HepG2 (cell line): ENCODE data around the gene IL1RAPL2. TPM values are rescaled to one million over a fixed set of nuclear protein-coding genes. Genes with fewer than 3 reads are reported as not detected.

ENCODE experiments used
- ATAC-seq: fragments of 200-7000 bp; cut with Tn5 transposase; 3 replicates; pipeline ENCODE4 v1.9.1; 2020; ENCODE audit warnings: mild to moderate bottlenecking, moderate library complexity
- BruUV-seq: library from RNA; stranded (reverse); fragments of 400-500 nt; replicated peaks from 2 replicates; lab custom pipeline; 2021; lab: Mats Ljungman, UMichigan
- CTCF ChIA-PET: fragments of 300-600 bp; formaldehyde crosslinking; extraction: SDS; loops from one replicate; lab custom pipeline; 2021; ENCODE audit warnings: low total read pairs, inconsistent platforms, low intra/inter-chr PET ratio; lab: Yijun Ruan, JAX
- POLR2A ChIA-PET: fragments of 350-600 bp; sonication (Branson Sonifier 250); formaldehyde crosslinking; loops from one replicate; lab custom pipeline; 2020; ENCODE audit warnings: antibody characterized with exemption, inconsistent platforms; lab: Yijun Ruan, JAX
- DNase-seq: peaks from one replicate; pipeline ENCODE4 v3.0.0-alpha.2; 2015; ENCODE audit warnings: low spot score
- FAIRE-seq: peaks from 3 replicates; lab custom pipeline; 2011; peaks lifted over from hg19 to GRCh38; lab: Jason Lieb, UNC
- H2AFZ ChIP-seq: one replicate; pipeline ENCODE4 v1.6.1; 2011; ENCODE audit warnings: low read length, inconsistent platforms
- H3K27ac ChIP-seq: fragments of 300-600 bp; 3 replicates; pipeline ENCODE4 v1.8.0; 2011; ENCODE audit warnings: mixed run types, mild to moderate bottlenecking, mixed read lengths, low read length, inconsistent platforms; ENCODE audit not compliant: insufficient read depth; ENCODE audit errors: extremely low read length
- H3K27me3 ChIP-seq, 2 experiments: fragments of 200-600 bp in 1 of 2; 2 replicates in 1 of 2; 3 replicates in 1 of 2; pipeline versions ENCODE4 v1.6.0 to v1.8.0; 2011; ENCODE audit warnings: low read length in 2 of 2, mild to moderate bottlenecking in 2 of 2, moderate library complexity in 2 of 2, inconsistent platforms in 1 of 2; ENCODE audit not compliant: insufficient read depth in 2 of 2, control insufficient read depth in 1 of 2
- H3K36me3 ChIP-seq, 2 experiments: fragments of 200-600 bp in 1 of 2; replicated peaks in 1 of 2; 2 replicates in 1 of 2; 3 replicates in 1 of 2; pipeline versions ENCODE4 v1.5.1 to v1.8.0; 2011; ENCODE audit warnings: low read length in 2 of 2, inconsistent platforms in 1 of 2; ENCODE audit not compliant: insufficient read depth in 2 of 2, control insufficient read depth in 1 of 2
- H3K4me1 ChIP-seq: 2 replicates; pipeline ENCODE4 v1.5.1; 2012; ENCODE audit warnings: low read length, inconsistent platforms; ENCODE audit not compliant: insufficient read depth
- H3K4me2 ChIP-seq: 2 replicates; pipeline ENCODE4 v1.6.0; 2011; ENCODE audit warnings: low read depth, low read length, inconsistent platforms
- H3K4me3 ChIP-seq, 3 experiments: fragments of 200-600 bp in 1 of 3; sonication (generic), shearing (Covaris generic) in 1 of 3; replicated peaks in 1 of 3; 2 replicates each; pipeline ENCODE4 v1.5.1; 2011 to 2016; ENCODE audit warnings: low read length in 3 of 3, inconsistent platforms in 2 of 3, low read depth in 2 of 3, mild to moderate bottlenecking in 2 of 3, control low read depth in 1 of 3, mixed read lengths in 1 of 3; ENCODE audit not compliant: insufficient read depth in 1 of 3
- H3K79me2 ChIP-seq: one replicate; pipeline ENCODE4 v1.6.1; 2011; ENCODE audit warnings: low read length, inconsistent platforms; ENCODE audit not compliant: insufficient read depth
- H3K9ac ChIP-seq: 2 replicates; pipeline ENCODE4 v1.6.0; 2011; ENCODE audit warnings: mild to moderate bottlenecking, low read depth, low read length, inconsistent platforms; ENCODE audit not compliant: insufficient read depth
- H3K9me3 ChIP-seq: 2 replicates; pipeline ENCODE4 v1.5.1; 2012; ENCODE audit warnings: mild to moderate bottlenecking, low read length
- H4K20me1 ChIP-seq: 2 replicates; pipeline ENCODE4 v1.6.0; 2011; ENCODE audit warnings: inconsistent platforms, mild to moderate bottlenecking, low read length, moderate library complexity; ENCODE audit not compliant: insufficient read depth
- AGO2 ChIP-seq: fragments of 200-400 bp; formaldehyde crosslinking; optimal IDR thresholded peaks from 2 replicates; pipeline ENCODE3; 2017; ENCODE audit warnings: mild to moderate bottlenecking, low read depth, low read length, moderate library complexity
- KDM5A ChIP-seq: fragments of 200-600 bp; sonication (generic); IDR thresholded peaks from 2 replicates; pipeline ENCODE4 v1.7.0; 2018; ENCODE audit warnings: antibody characterized with exemption, mild to moderate bottlenecking, low read length, borderline replicate concordance
- NFE2L2 ChIP-seq: fragments of 150-350 bp; IDR thresholded peaks from 2 replicates; pipeline ENCODE4 v1.6.1; 2014; ENCODE audit warnings: low read length
- PPARG ChIP-seq: conservative IDR thresholded peaks from 2 replicates; pipeline ENCODE4 v1.6.1; 2016; ENCODE audit warnings: missing biosample characterization, missing genetic modification reagents
- SMAD1 ChIP-seq: sonication (generic); formaldehyde crosslinking; IDR thresholded peaks from 2 replicates; pipeline ENCODE4 v1.4.0; 2020; ENCODE audit warnings: missing genetic modification reagents, low read depth, mild to moderate bottlenecking, borderline replicate concordance
- ZNF224 ChIP-seq: sonication (generic); formaldehyde crosslinking; IDR thresholded peaks from 2 replicates; pipeline ENCODE4 v1.5.0; 2020; ENCODE audit warnings: mild to moderate bottlenecking, missing genetic modification reagents
- ZNF3 ChIP-seq: IDR thresholded peaks from 2 replicates; pipeline ENCODE4 v1.7.0; 2017; ENCODE audit warnings: inconsistent platforms
- ZNF354B ChIP-seq: sonication (generic); formaldehyde crosslinking; IDR thresholded peaks from 2 replicates; pipeline ENCODE4 v1.8.0; 2022; ENCODE audit warnings: mild to moderate bottlenecking, missing genetic modification reagents
- ZNF616 ChIP-seq: sonication (generic); formaldehyde crosslinking; IDR thresholded peaks from 2 replicates; pipeline ENCODE4 v1.5.0; 2020; ENCODE audit warnings: low read depth, mild to moderate bottlenecking, missing genetic modification reagents
- WGBS: methylation state at CpG from one replicate; pipeline ENCODE4 v1.1.6; 2017; ENCODE audit warnings: low lambda C conversion rate; 5-methylcytosine and 5-hydroxymethylcytosine counted together
- in situ Hi-C: cut with HindIII; loops from 2 replicates; pipeline ENCODE4 v1.10.0; 2017; ENCODE audit warnings: low pct_unique_long_range_greater_than_20kb; ENCODE audit not compliant: extremely low pct_ligation_motif_present
- intact Hi-C: fragments of 100-400 bp; cut with micrococcal nuclease; formaldehyde crosslinking; loops from one replicate; pipeline ENCODE4 v1.10.0; 2022; ENCODE audit not compliant: unreplicated experiment
- polyA plus RNA-seq, 8 experiments: library from polyadenylated mRNA; depleted of rRNA in 3 of 8; stranded (reverse) in 7 of 8; unstranded in 1 of 8; fragments of >200 nt; fragmentation: Illumina TruSeq in 4 of 8; extraction: Trizol in 4 of 8; gene quantifications; 2 replicates each; pipeline versions ENCODE4 v1.2.1 to v1.2.3, GENCODE V29; 2011 to 2016; ENCODE audit warnings: low read depth in 4 of 8, missing spikeins in 1 of 8, mixed read lengths in 1 of 8; ENCODE audit not compliant: insufficient read depth in 1 of 8
- total RNA-seq, 5 experiments: library from RNA; depleted of rRNA; stranded (reverse); fragments of >200 nt; fragmentation: Illumina TruSeq; extraction: Trizol; gene quantifications; 2 replicates each; pipeline ENCODE4 v1.2.3, GENCODE V29; 2016; ENCODE audit warnings: low read depth in 1 of 5
- TF ChIP-seq, protein P1 (sequence below): sonication (generic); formaldehyde crosslinking; IDR thresholded peaks from 2 replicates; pipeline ENCODE4 v1.4.0; 2020; ENCODE audit warnings: missing genetic modification reagents, borderline replicate concordance
- TF ChIP-seq, protein P2 (sequence below): sonication (generic); formaldehyde crosslinking; IDR thresholded peaks from 2 replicates; pipeline ENCODE4 v1.5.1; 2020; ENCODE audit warnings: missing genetic modification reagents, mild to moderate bottlenecking, borderline replicate concordance
- TF ChIP-seq, protein P3 (sequence below): sonication (generic); formaldehyde crosslinking; IDR thresholded peaks from 2 replicates; pipeline ENCODE4 v1.4.0; 2020; ENCODE audit warnings: missing genetic modification reagents

Gene IL1RAPL2
- total and polyA plus RNA-seq, 2 of the 13 experiments (the other 11 are each of a cell fraction or from before 2014, with no cell fraction given), result not detected

DNA sequence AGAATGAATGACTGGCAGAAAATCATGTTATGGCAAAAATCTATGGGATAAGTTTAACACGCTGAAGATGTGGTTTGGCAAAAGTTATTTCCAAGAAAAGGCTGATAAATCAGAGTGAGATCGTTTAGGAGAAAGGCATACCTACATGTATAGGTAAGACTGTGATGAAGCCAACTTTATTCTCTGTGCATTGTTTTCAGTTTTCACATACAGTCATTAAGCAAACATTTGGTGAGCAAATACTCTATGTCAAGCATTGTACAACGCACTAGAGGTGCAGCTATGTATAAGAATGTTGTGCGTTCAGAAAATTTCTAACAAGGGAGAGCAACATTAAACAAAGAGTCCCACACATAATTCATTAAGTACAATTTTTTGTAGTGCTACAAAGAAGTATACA is 532.8 kb downstream of the IL1RAPL2 start:
- FAIRE-seq (no peak), ATAC-seq (no peak; the same call in 2 of the 3 replicates), DNase-seq (peak; percentile 5)
- no peaks in the 10 kb centered on the region for H3K36me3 ChIP-seq
- in situ Hi-C loops (no loop called here), intact Hi-C loops (no loop called here)
- no peaks in the 10 kb centered on the region for H3K27me3 ChIP-seq
- CTCF ChIA-PET, result no interaction called here
- no peak overlapping the region for H3K27ac ChIP-seq
- H3K9ac ChIP-seq, result no peak overlapping the region
- no peak overlapping the region for H3K4me2 ChIP-seq
- H4K20me1 ChIP-seq, result no peaks in the 10 kb centered on the region
- H3K4me1 ChIP-seq, result no peaks in the 10 kb centered on the region
- no peak overlapping the region for H2AFZ ChIP-seq
- 8% methylated on average over 4 of the region's 4 CpGs for WGBS
- H3K9me3 ChIP-seq, result no peaks in the 10 kb centered on the region
- no TSS peak for BruUV-seq
- TF ChIP-seq KDM5A, result no peak
- TF ChIP-seq, protein P1, sequence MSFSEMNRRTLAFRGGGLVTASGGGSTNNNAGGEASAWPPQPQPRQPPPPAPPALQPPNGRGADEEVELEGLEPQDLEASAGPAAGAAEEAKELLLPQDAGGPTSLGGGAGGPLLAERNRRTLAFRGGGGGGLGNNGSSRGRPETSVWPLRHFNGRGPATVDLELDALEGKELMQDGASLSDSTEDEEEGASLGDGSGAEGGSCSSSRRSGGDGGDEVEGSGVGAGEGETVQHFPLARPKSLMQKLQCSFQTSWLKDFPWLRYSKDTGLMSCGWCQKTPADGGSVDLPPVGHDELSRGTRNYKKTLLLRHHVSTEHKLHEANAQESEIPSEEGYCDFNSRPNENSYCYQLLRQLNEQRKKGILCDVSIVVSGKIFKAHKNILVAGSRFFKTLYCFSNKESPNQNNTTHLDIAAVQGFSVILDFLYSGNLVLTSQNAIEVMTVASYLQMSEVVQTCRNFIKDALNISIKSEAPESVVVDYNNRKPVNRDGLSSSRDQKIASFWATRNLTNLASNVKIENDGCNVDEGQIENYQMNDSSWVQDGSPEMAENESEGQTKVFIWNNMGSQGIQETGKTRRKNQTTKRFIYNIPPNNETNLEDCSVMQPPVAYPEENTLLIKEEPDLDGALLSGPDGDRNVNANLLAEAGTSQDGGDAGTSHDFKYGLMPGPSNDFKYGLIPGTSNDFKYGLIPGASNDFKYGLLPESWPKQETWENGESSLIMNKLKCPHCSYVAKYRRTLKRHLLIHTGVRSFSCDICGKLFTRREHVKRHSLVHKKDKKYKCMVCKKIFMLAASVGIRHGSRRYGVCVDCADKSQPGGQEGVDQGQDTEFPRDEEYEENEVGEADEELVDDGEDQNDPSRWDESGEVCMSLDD (CRISPR knock-in tag), result no peak
- TF ChIP-seq NFE2L2, result 0 out of 2 replicates have a peak, but pooled peaks have one; percentile 8
- no peak for TF ChIP-seq SMAD1 (CRISPR knock-in tag)
- no peaks in the 10 kb centered on the region for H3K79me2 ChIP-seq
- POLR2A ChIA-PET, result no interaction called here
- H3K4me3 ChIP-seq, result no peak overlapping the region

DNA sequence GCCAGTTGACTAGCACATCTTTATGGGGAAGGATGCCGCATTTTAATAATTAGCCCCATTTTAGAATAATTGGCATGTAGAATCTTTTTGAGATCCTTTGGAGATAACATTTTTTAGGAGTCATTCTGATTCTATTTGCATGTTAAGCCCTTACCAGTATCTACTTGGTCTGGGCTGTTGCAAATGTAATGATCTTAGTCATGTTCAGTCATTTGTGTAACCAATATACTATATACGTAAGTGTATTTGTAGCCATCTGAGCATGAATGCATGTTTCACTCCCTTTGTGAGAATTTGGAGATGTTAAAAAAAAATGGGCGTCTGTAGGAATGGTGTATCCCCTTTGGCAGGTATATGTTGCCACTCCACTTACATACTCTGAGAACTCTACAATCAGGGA is 535.4 kb downstream of the IL1RAPL2 start:
- no peaks in the 10 kb centered on the region for H3K27me3 ChIP-seq
- no peak overlapping the region for H3K27ac ChIP-seq
- WGBS, result 0% methylated on average over 3 of the region's 3 CpGs
- no peaks in the 10 kb centered on the region for H3K79me2 ChIP-seq
- no peak overlapping the region for H2AFZ ChIP-seq
- no peaks in the 10 kb centered on the region for H3K9me3 ChIP-seq
- ChIA-PET POLR2A (no interaction called here), CTCF (no interaction called here)
- DNase-seq (no peak), FAIRE-seq (no peak), ATAC-seq (no peak)
- no TSS peak for BruUV-seq
- H3K9ac ChIP-seq, result no peak overlapping the region
- intact Hi-C loops (no loop called here), in situ Hi-C loops (no loop called here)
- H3K4me2 ChIP-seq, result no peak overlapping the region
- H3K4me1 ChIP-seq, result no peaks in the 10 kb centered on the region
- H3K36me3 ChIP-seq, result no peaks in the 10 kb centered on the region
- H3K4me3 ChIP-seq, result no peak overlapping the region
- no peaks in the 10 kb centered on the region for H4K20me1 ChIP-seq
- no peak for TF ChIP-seq ZNF354B (CRISPR knock-in tag)
- no peak for TF ChIP-seq ZNF616 (CRISPR knock-in tag)
- TF ChIP-seq, protein P2, sequence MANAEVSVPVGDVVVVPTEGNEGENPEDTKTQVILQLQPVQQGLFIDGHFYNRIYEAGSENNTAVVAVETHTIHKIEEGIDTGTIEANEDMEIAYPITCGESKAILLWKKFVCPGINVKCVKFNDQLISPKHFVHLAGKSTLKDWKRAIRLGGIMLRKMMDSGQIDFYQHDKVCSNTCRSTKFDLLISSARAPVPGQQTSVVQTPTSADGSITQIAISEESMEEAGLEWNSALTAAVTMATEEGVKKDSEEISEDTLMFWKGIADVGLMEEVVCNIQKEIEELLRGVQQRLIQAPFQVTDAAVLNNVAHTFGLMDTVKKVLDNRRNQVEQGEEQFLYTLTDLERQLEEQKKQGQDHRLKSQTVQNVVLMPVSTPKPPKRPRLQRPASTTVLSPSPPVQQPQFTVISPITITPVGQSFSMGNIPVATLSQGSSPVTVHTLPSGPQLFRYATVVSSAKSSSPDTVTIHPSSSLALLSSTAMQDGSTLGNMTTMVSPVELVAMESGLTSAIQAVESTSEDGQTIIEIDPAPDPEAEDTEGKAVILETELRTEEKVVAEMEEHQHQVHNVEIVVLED (CRISPR knock-in tag), result no peak
- TF ChIP-seq ZNF3 (CRISPR knock-in tag), result no peak
- no peak for TF ChIP-seq ZNF224 (CRISPR knock-in tag)
- no peak for TF ChIP-seq PPARG
- TF ChIP-seq AGO2, result no peak
- TF ChIP-seq, protein P3, sequence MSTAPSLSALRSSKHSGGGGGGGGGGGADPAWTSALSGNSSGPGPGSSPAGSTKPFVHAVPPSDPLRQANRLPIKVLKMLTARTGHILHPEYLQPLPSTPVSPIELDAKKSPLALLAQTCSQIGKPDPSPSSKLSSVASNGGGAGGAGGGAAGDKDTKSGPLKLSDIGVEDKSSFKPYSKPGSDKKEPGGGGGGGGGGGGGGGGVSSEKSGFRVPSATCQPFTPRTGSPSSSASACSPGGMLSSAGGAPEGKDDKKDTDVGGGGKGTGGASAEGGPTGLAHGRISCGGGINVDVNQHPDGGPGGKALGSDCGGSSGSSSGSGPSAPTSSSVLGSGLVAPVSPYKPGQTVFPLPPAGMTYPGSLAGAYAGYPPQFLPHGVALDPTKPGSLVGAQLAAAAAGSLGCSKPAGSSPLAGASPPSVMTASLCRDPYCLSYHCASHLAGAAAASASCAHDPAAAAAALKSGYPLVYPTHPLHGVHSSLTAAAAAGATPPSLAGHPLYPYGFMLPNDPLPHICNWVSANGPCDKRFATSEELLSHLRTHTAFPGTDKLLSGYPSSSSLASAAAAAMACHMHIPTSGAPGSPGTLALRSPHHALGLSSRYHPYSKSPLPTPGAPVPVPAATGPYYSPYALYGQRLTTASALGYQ (CRISPR knock-in tag), result no peak
